Neural progenitor cell (in vitro differentiated cells): ENCODE measurements around the gene UNC13D. TPM values are rescaled to one million over a fixed set of nuclear protein-coding genes. Genes with fewer than 3 reads are reported as not detected.

ENCODE experiments used
- DNase-seq: peaks from one replicate; pipeline ENCODE4 v3.0.0-alpha.2; 2016; ENCODE audit warnings: low spot score
- H2AFZ ChIP-seq: fragments of 200-600 bp; sonication (generic); replicated peaks from 2 replicates; pipeline ENCODE4 v1.6.1; 2016; ENCODE audit warnings: antibody characterized with exemption
- H3F3A ChIP-seq: fragments of 200-600 bp; sonication (generic); 2 replicates; pipeline ENCODE4 v1.6.1; 2016; ENCODE audit warnings: antibody characterized with exemption, low read depth
- H3K27ac ChIP-seq: fragments of 200-600 bp; sonication (generic); 2 replicates; pipeline ENCODE4 v1.5.1; 2016; ENCODE audit warnings: mild to moderate bottlenecking
- H3K27me3 ChIP-seq: fragments of 200-600 bp; sonication (generic); 2 replicates; pipeline ENCODE4 v1.6.1; 2016; ENCODE audit warnings: mild to moderate bottlenecking, moderate library complexity
- H3K36me3 ChIP-seq: fragments of 200-600 bp; sonication (generic); 2 replicates; pipeline ENCODE4 v1.5.1; 2016
- H3K4me1 ChIP-seq: fragments of 200-600 bp; sonication (generic); 2 replicates; pipeline ENCODE4 v1.6.1; 2016; ENCODE audit warnings: mixed run types
- H3K4me2 ChIP-seq: fragments of 200-600 bp; sonication (generic); 2 replicates; pipeline ENCODE4 v1.6.1; 2016
- H3K4me3 ChIP-seq: fragments of 200-600 bp; sonication (generic); 2 replicates; pipeline ENCODE4 v1.5.1; 2016
- H3K79me2 ChIP-seq: fragments of 200-600 bp; sonication (generic); 2 replicates; pipeline ENCODE4 v1.6.1; 2016; ENCODE audit warnings: low read depth
- H3K9ac ChIP-seq: fragments of 200-600 bp; sonication (generic); 2 replicates; pipeline ENCODE4 v1.6.1; 2016
- H3K9me3 ChIP-seq: fragments of 200-600 bp; sonication (generic); 2 replicates; pipeline ENCODE4 v1.5.1; 2016; ENCODE audit warnings: low read depth
- H4K20me1 ChIP-seq: fragments of 200-600 bp; sonication (generic); 2 replicates; pipeline ENCODE4 v1.6.1; 2016; ENCODE audit warnings: low read depth
- H3K27ac Mint-ChIP-seq: 3 replicates; pipeline ENCODE4 v1.8.0; 2021; ENCODE audit warnings: mixed read lengths
- H3K27me3 Mint-ChIP-seq: 2 replicates; pipeline ENCODE4 v1.8.0; 2022; ENCODE audit warnings: low read depth, mild to moderate bottlenecking, inconsistent platforms, moderate library complexity, mixed read lengths; ENCODE audit not compliant: insufficient read depth
- H3K36me3 Mint-ChIP-seq: 3 replicates; pipeline ENCODE4 v1.8.0; 2021; ENCODE audit warnings: mixed read lengths
- H3K4me1 Mint-ChIP-seq: 3 replicates; pipeline ENCODE4 v1.8.0; 2021; ENCODE audit warnings: mixed read lengths
- H3K4me3 Mint-ChIP-seq: 3 replicates; pipeline ENCODE4 v1.8.0; 2021; ENCODE audit warnings: mild to moderate bottlenecking, moderate library complexity, mixed read lengths
- H3K9me3 Mint-ChIP-seq: 3 replicates; pipeline ENCODE4 v1.8.0; 2020; ENCODE audit warnings: mixed read lengths
- EZH2 ChIP-seq: fragments of 200-600 bp; sonication (generic); IDR thresholded peaks from 2 replicates; pipeline ENCODE4 v1.6.1; 2017; ENCODE audit warnings: antibody characterized with exemption, mild to moderate bottlenecking, moderate library complexity
- EZH2phosphoT487 ChIP-seq: fragments of 200-600 bp; sonication (generic); IDR thresholded peaks from 2 replicates; pipeline ENCODE4 v1.6.1; 2017; ENCODE audit warnings: antibody characterized with exemption
- total RNA-seq: library from RNA; depleted of rRNA; stranded (reverse); fragments of >200 nt; gene quantifications from 2 replicates; pipeline ENCODE4 v1.2.3, GENCODE V29; 2015; ENCODE audit warnings: low replicate concordance
- TF ChIP-seq, protein P1 (sequence below): fragments of 200-600 bp; sonication (generic); IDR thresholded peaks from 2 replicates; pipeline ENCODE4 v1.5.1; 2017; ENCODE audit warnings: antibody characterized with exemption, mild to moderate bottlenecking

The UNC13D gene
- total RNA-seq, 1 donor from 2014 or later: 0.09 TPM

DNA sequence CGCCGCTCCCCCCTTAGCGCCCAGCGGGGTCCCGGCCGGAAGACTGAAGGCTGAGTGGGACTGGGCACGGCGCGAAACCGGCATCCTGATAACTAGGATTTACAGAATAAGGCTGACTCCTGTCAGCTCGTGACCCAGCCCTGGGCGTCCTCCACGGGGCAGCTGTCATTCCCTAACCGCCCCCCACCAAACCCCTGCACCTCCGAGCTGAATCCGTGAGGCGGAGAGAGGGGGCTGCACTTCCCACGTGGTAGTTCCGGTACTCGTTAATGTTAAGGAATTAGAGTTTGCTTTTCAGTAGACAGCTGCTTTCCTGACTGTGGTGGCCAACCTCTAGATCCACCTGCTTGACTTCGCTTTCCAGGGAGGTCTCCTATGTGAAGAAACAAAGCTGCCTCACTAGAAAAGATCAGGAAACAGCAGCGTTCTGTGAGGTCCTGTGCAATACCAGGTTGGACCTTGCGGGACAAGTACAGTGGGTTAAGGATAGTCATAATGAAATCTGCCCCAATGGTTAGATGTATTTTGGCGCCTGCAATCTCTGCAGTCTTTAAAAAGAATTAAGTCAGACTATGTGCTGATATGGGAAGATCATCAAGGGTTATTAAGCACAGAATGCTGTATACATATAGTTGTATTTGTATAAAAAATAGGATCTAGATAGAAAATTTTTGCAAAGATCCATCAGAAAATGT, 12.0 kb upstream of the UNC13D start:
- peak overlapping the region; percentile 67 for H3K27ac Mint-ChIP-seq
- Histone ChIP-seq H4K20me1 (peaks cover 6% of the 10 kb centered on the region), H3K27me3 (no peaks in the 10 kb centered on the region), H3K36me3 (no peaks in the 10 kb centered on the region), H3K9ac (peak overlapping the region; percentile 59), H3K4me1 (peaks cover 4% of the 10 kb centered on the region), H2AFZ (peak overlapping the region; percentile 84), H3K4me2 (peak overlapping the region; percentile 88), H3K27ac (peak overlapping the region; percentile 72), H3F3A (peaks cover 16% of the 10 kb centered on the region), H3K9me3 (no peaks in the 10 kb centered on the region), H3K79me2 (peaks cover 22% of the 10 kb centered on the region), H3K4me3 (peak overlapping the region; percentile 71)
- no peaks in the 10 kb centered on the region for H3K9me3 Mint-ChIP-seq
- H3K4me1 Mint-ChIP-seq: peaks cover 13% of the 10 kb centered on the region
- no peak overlapping the region for H3K4me3 Mint-ChIP-seq
- DNase-seq: no peak
- TF ChIP-seq EZH2phosphoT487: no peak
- TF ChIP-seq, protein P1, sequence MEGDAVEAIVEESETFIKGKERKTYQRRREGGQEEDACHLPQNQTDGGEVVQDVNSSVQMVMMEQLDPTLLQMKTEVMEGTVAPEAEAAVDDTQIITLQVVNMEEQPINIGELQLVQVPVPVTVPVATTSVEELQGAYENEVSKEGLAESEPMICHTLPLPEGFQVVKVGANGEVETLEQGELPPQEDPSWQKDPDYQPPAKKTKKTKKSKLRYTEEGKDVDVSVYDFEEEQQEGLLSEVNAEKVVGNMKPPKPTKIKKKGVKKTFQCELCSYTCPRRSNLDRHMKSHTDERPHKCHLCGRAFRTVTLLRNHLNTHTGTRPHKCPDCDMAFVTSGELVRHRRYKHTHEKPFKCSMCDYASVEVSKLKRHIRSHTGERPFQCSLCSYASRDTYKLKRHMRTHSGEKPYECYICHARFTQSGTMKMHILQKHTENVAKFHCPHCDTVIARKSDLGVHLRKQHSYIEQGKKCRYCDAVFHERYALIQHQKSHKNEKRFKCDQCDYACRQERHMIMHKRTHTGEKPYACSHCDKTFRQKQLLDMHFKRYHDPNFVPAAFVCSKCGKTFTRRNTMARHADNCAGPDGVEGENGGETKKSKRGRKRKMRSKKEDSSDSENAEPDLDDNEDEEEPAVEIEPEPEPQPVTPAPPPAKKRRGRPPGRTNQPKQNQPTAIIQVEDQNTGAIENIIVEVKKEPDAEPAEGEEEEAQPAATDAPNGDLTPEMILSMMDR: no peak
- TF ChIP-seq EZH2: no peak
- H3K36me3 Mint-ChIP-seq: peaks cover 2% of the 10 kb centered on the region
- H3K27me3 Mint-ChIP-seq: peaks cover 7% of the 10 kb centered on the region

DNA sequence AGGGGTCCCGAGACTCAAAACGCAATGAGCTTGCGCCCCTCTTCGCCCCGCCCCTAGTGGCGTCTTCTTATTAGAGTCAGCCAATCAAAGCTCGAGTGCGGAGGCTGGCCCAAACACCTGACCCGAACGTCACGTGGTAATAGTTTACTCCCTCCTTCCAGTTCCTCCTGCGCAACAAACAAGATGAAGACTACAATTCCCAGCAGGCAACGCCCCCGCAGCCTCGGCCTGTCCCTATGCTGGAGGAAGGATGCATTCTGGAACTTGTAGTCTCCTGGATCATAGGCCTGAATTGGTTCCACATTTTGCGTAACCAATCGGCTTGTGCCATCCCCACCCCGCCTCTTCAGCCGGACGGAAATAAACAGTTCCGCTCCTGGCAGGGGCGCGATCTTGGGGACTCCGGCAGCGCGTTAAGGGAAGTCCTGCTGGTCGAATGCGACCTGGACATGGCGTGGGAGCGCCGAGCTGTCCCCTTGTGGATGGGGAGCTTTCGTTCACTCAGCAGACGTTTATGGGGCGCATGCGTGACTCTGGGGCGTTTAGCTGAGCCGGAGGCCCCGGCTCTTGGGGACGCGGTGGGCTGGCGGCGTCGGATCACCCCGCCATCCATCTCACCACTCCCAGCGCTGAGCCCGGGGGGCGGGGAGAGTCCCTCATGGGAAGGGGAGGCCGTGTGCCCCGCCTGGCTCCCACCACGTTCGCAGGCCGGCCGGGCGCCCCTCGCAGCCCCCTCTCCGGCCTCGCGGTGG, 11.3 kb upstream of the UNC13D start, which contains the start of gene WBP2:
WBP2 (minus strand) TSS at position 26 of the 752 bp plus-strand sequence. CDS start 38 bp downstream, outside the sequence.
- peaks cover 7% of the 10 kb centered on the region for H3K27me3 Mint-ChIP-seq
- H3K4me1 ChIP-seq: peaks cover 4% of the 10 kb centered on the region
- H3K9me3 ChIP-seq: no peaks in the 10 kb centered on the region
- no peak within 1 kb of the TSS for H3K4me3 Mint-ChIP-seq
- peaks cover 2% of the 10 kb centered on the region for H3K36me3 Mint-ChIP-seq
- H3K27ac ChIP-seq: peak within 1 kb of the TSS; percentile 72
- peak within 1 kb of the TSS; percentile 71 for H3K4me3 ChIP-seq
- peak within 1 kb of the TSS; percentile 84 for H2AFZ ChIP-seq
- DNase-seq: peak; percentile 100
- TF ChIP-seq, protein P1: peak; percentile 68
- TF ChIP-seq EZH2: no peak
- H3K27ac Mint-ChIP-seq: peak within 1 kb of the TSS; percentile 81
- no peaks in the 10 kb centered on the region for H3K27me3 ChIP-seq
- H4K20me1 ChIP-seq: peaks cover 6% of the 10 kb centered on the region
- no peaks in the 10 kb centered on the region for H3K36me3 ChIP-seq
- peak within 1 kb of the TSS; percentile 59 for H3K9ac ChIP-seq
- H3K4me1 Mint-ChIP-seq: peaks cover 13% of the 10 kb centered on the region
- peaks cover 16% of the 10 kb centered on the region for H3F3A ChIP-seq
- peaks cover 22% of the 10 kb centered on the region for H3K79me2 ChIP-seq
- H3K9me3 Mint-ChIP-seq: no peaks in the 10 kb centered on the region
- H3K4me2 ChIP-seq: peak within 1 kb of the TSS; percentile 88

DNA sequence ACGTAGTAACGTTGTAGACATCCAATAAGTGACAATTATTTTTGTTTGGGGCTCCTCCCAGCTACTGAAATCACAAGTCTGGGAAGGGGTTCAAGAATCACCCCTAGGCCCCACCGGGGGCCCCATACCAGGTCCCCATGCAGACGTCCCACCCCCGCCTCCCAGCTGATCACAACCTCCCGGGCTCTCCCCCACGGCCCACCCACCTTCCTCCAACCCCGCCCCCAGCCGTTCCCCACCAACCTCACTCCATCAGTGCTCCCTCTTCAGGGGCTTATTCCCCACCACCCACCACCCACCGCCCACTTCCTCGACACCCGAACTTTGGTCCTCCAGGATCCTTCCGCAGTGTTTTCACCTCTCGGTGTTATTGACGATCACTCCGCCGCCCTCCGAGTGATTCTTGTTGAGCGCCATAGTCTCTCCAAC, 10.7 kb upstream of the UNC13D start:
- H3K36me3 Mint-ChIP-seq: peaks cover 2% of the 10 kb centered on the region
- DNase-seq: no peak
- no peak overlapping the region for H2AFZ ChIP-seq

More for the DNA sequence above, 10.7 kb upstream of the UNC13D start:
- peak overlapping the region; percentile 71 for H3K4me3 ChIP-seq
- Mint-ChIP-seq H3K4me1 (peaks cover 13% of the 10 kb centered on the region), H3K4me3 (no peak overlapping the region), H3K9me3 (no peaks in the 10 kb centered on the region), H3K27ac (no peak overlapping the region), H3K27me3 (peaks cover 7% of the 10 kb centered on the region)
- peaks cover 22% of the 10 kb centered on the region for H3K79me2 ChIP-seq
- no peaks in the 10 kb centered on the region for H3K9me3 ChIP-seq
- peaks cover 4% of the 10 kb centered on the region for H3K4me1 ChIP-seq
- H3K9ac ChIP-seq: peak overlapping the region; percentile 21
- no peaks in the 10 kb centered on the region for H3K27me3 ChIP-seq
- TF ChIP-seq EZH2phosphoT487: no peak
- TF ChIP-seq EZH2: no peak
- H3K4me2 ChIP-seq: peak overlapping the region; percentile 81
- no peaks in the 10 kb centered on the region for H3K36me3 ChIP-seq
- peaks cover 6% of the 10 kb centered on the region for H4K20me1 ChIP-seq
- no peak overlapping the region for H3K27ac ChIP-seq
- H3F3A ChIP-seq: peaks cover 16% of the 10 kb centered on the region
